ENCODE measurements around the gene DCAF8. TPM values are rescaled to one million over a fixed set of nuclear protein-coding genes. Genes with fewer than 3 reads are reported as not detected.

Gene DCAF8
- total RNA-seq, 2 donors from 2014 or later, result 185 to 238 TPM

DNA sequence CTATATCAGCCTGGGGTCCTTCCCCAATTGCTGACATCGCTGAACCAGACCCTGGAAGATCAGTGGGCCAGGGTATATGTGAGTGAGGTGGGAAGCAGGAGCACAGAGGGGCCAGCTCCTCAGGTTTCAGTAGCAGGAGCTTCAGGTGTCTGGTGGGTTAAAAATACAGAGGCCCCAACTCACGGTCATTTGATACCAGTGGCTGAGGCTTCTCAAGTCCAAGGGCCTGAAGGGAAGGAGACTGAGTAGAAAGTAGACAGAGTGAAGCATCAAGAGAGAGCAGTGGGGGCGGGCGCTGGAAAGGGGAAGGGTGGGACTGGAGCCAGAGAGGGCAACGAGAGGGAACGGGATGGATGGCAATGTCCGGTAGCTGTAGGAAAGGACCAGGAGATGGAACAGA is 74.0 kb downstream of the DCAF8 start:
- Histone ChIP-seq H3K27ac (ENCODE audit: low read depth, low read length) (no peak overlapping the region), H3K9ac (ENCODE audit: extremely low read depth, low read length, poor library complexity, severe bottlenecking) (no peak overlapping the region), H3K4me1 (ENCODE audit: control insufficient read depth, insufficient read depth, low read length) (no peaks in the 10 kb centered on the region), H3K4me3 (ENCODE audit: low read length) (no peak overlapping the region), H3K9me3 (ENCODE audit: control insufficient read depth, low read length) (no peaks in the 10 kb centered on the region), H3K27me3 (ENCODE audit: control insufficient read depth, insufficient read depth, low read length, poor library complexity, severe bottlenecking) (no peaks in the 10 kb centered on the region), H3K36me3 (ENCODE audit: control insufficient read depth, insufficient read depth, low read length) (no peaks in the 10 kb centered on the region)
- peaks cover 7% of the 10 kb centered on the region for H3K4me1 Mint-ChIP-seq
- no peak for DNase-seq
- WGBS, 2 experiments (ENCODE audit: insufficient coverage in 1 of 2, insufficient read length in 1 of 2), result 95 to 96% methylated on average over 6 to 7 of the region's 7 CpGs
- TF ChIP-seq, protein P1, sequence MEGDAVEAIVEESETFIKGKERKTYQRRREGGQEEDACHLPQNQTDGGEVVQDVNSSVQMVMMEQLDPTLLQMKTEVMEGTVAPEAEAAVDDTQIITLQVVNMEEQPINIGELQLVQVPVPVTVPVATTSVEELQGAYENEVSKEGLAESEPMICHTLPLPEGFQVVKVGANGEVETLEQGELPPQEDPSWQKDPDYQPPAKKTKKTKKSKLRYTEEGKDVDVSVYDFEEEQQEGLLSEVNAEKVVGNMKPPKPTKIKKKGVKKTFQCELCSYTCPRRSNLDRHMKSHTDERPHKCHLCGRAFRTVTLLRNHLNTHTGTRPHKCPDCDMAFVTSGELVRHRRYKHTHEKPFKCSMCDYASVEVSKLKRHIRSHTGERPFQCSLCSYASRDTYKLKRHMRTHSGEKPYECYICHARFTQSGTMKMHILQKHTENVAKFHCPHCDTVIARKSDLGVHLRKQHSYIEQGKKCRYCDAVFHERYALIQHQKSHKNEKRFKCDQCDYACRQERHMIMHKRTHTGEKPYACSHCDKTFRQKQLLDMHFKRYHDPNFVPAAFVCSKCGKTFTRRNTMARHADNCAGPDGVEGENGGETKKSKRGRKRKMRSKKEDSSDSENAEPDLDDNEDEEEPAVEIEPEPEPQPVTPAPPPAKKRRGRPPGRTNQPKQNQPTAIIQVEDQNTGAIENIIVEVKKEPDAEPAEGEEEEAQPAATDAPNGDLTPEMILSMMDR (conservative IDR thresholded peaks at IDR 0.05), result no peak
- H3K4me3 Mint-ChIP-seq, result no peak overlapping the region
- no peaks in the 10 kb centered on the region for H3K36me3 Mint-ChIP-seq (ENCODE audit: low read depth)
- no peak overlapping the region for H3K27ac Mint-ChIP-seq
- H3K27me3 Mint-ChIP-seq (ENCODE audit: insufficient read depth), result peaks cover 1% of the 10 kb centered on the region
- no peaks in the 10 kb centered on the region for H3K9me3 Mint-ChIP-seq

DNA sequence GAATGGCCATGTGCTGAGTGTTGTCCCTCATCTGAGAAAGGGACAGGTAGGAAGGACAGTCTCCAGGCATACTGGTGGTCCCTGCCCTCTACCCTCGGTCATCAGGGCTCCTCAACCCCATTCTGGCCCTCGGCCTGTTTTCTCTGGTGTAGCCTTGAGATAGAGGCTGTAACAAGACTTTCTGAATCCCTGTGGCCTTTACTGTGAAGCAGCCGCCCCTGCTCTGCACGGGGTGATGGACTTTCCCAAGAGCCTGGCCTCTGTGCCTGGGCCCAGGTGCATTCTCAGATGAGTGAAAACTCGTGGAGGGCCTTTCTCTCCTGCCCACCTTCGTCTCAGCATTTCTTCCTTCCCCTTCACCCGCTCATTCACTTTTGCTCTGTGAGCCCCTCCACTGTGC is 74.9 kb downstream of the DCAF8 start:
- H3K36me3 Mint-ChIP-seq (ENCODE audit: low read depth), result no peaks in the 10 kb centered on the region
- no peak overlapping the region for H3K27ac Mint-ChIP-seq
- DNase-seq, result no peak
- no peaks in the 10 kb centered on the region for H3K9me3 Mint-ChIP-seq
- no peak overlapping the region for H3K9ac ChIP-seq (ENCODE audit: extremely low read depth, low read length, poor library complexity, severe bottlenecking)
- 88 to 100% methylated on average over 2 to 7 of the region's 7 CpGs for WGBS, 2 experiments (ENCODE audit: insufficient coverage in 1 of 2, insufficient read length in 1 of 2)
- no peak overlapping the region for H3K27ac ChIP-seq (ENCODE audit: low read depth, low read length)
- H3K27me3 ChIP-seq (ENCODE audit: control insufficient read depth, insufficient read depth, low read length, poor library complexity, severe bottlenecking), result no peaks in the 10 kb centered on the region
- H3K36me3 ChIP-seq (ENCODE audit: control insufficient read depth, insufficient read depth, low read length), result no peaks in the 10 kb centered on the region
- H3K4me3 ChIP-seq (ENCODE audit: low read length), result no peak overlapping the region
- H3K4me3 Mint-ChIP-seq, result no peak overlapping the region
- H3K4me1 ChIP-seq (ENCODE audit: control insufficient read depth, insufficient read depth, low read length), result no peaks in the 10 kb centered on the region
- H3K9me3 ChIP-seq (ENCODE audit: control insufficient read depth, low read length), result no peaks in the 10 kb centered on the region
- TF ChIP-seq, protein P1 (conservative IDR thresholded peaks at IDR 0.05), result no peak
- H3K4me1 Mint-ChIP-seq, result peaks cover 7% of the 10 kb centered on the region
- peaks cover 1% of the 10 kb centered on the region for H3K27me3 Mint-ChIP-seq (ENCODE audit: insufficient read depth)

- no peaks in the 10 kb centered on the region for H3K9me3 Mint-ChIP-seq
- H3K27ac ChIP-seq (ENCODE audit: low read depth, low read length), result peak overlapping the region; percentile 1
- peaks cover 3% of the 10 kb centered on the region for H3K27me3 Mint-ChIP-seq (ENCODE audit: insufficient read depth)
- no peak for DNase-seq
- no peaks in the 10 kb centered on the region for H3K27me3 ChIP-seq (ENCODE audit: control insufficient read depth, insufficient read depth, low read length, poor library complexity, severe bottlenecking)
- no peaks in the 10 kb centered on the region for H3K36me3 Mint-ChIP-seq (ENCODE audit: low read depth)
- 86 to 100% methylated on average over 1 to 2 of the region's 2 CpGs for WGBS, 2 experiments (ENCODE audit: insufficient coverage in 1 of 2, insufficient read length in 1 of 2)
- H3K4me3 ChIP-seq (ENCODE audit: low read length), result no peak overlapping the region
- no peaks in the 10 kb centered on the region for H3K9me3 ChIP-seq (ENCODE audit: control insufficient read depth, low read length)
- no peak overlapping the region for H3K4me3 Mint-ChIP-seq
- no peaks in the 10 kb centered on the region for H3K4me1 ChIP-seq (ENCODE audit: control insufficient read depth, insufficient read depth, low read length)
- TF ChIP-seq, protein P1 (conservative IDR thresholded peaks at IDR 0.05), result no peak
- no peak overlapping the region for H3K27ac Mint-ChIP-seq
- H3K36me3 ChIP-seq (ENCODE audit: control insufficient read depth, insufficient read depth, low read length), result no peaks in the 10 kb centered on the region
- no peak overlapping the region for H3K9ac ChIP-seq (ENCODE audit: extremely low read depth, low read length, poor library complexity, severe bottlenecking)
- H3K4me1 Mint-ChIP-seq, result peaks cover 7% of the 10 kb centered on the region
Measured at GRCh38 chr1:160186729-160187128, 75.6 kb downstream of the DCAF8 start.
